Measurements from ENCODE around the gene SPPL2B. TPM values are rescaled to one million over a fixed set of nuclear protein-coding genes. Genes with fewer than 3 reads are reported as not detected.

SPPL2B gene
- polyA plus RNA-seq, 1 donor from 2014 or later: 68.7 TPM

GRCh38 chr19:2342656-2343288 lies 14.3 kb downstream of the SPPL2B start:
- Histone ChIP-seq H3K9ac (ENCODE audit: low read length) (no peak overlapping the region), H4K20me1 (ENCODE audit: insufficient read depth) (no peaks in the 10 kb centered on the region), H3K4me2 (ENCODE audit: low read length) (no peak overlapping the region), H3K79me2 (replicated peaks; ENCODE audit: insufficient read depth, low read length) (no peaks in the 10 kb centered on the region), H3K9me3 (ENCODE audit: low read length) (no peaks in the 10 kb centered on the region), H3K27me3 (ENCODE audit: insufficient read depth, low read depth, low read length) (no peaks in the 10 kb centered on the region), H3K4me3 (ENCODE audit: low read length) (no peak overlapping the region), H3K27ac (ENCODE audit: low read length) (no peak overlapping the region), H3K36me3 (ENCODE audit: insufficient read depth, low read length) (peaks cover 3% of the 10 kb centered on the region), H3F3A (ENCODE audit: insufficient read depth, low read length, poor library complexity, severe bottlenecking) (no peaks in the 10 kb centered on the region), H3K9me2 (ENCODE audit: insufficient read depth, low read length) (no peaks in the 10 kb centered on the region), H2AFZ (ENCODE audit: low read depth, low read length) (no peak overlapping the region)
- TF ChIP-seq CTCF (IDR thresholded peaks at IDR 0.05; ENCODE audit: poor library complexity, severe bottlenecking): no peak
- no peak for TF ChIP-seq EZH2 (IDR thresholded peaks at IDR 0.05; ENCODE audit: borderline replicate concordance, insufficient read depth, low read length, poor library complexity, severe bottlenecking)
- TF ChIP-seq TAF1 (IDR thresholded peaks at IDR 0.05; ENCODE audit: low read depth): no peak
- TF ChIP-seq EP300 (conservative IDR thresholded peaks at IDR 0.05; ENCODE audit: poor library complexity, severe bottlenecking): no peak
- no peak for TF ChIP-seq MXI1 (conservative IDR thresholded peaks at IDR 0.05; ENCODE audit: poor library complexity, severe bottlenecking)
- no peak for TF ChIP-seq SMC3 (conservative IDR thresholded peaks at IDR 0.05; ENCODE audit: poor library complexity)
- TF ChIP-seq POLR2AphosphoS5 (IDR thresholded peaks at IDR 0.05): no peak
- TF ChIP-seq REST (IDR thresholded peaks at IDR 0.05; ENCODE audit: borderline replicate concordance): no peak
- no peak for TF ChIP-seq RAD21 (conservative IDR thresholded peaks at IDR 0.05)

- H3K9ac ChIP-seq (ENCODE audit: low read length): no peak overlapping the region
- H3K79me2 ChIP-seq (replicated peaks; ENCODE audit: insufficient read depth, low read length): no peaks in the 10 kb centered on the region
- H3K27me3 ChIP-seq (ENCODE audit: insufficient read depth, low read depth, low read length): no peaks in the 10 kb centered on the region
- H3K9me3 ChIP-seq (ENCODE audit: low read length): no peaks in the 10 kb centered on the region
- no peaks in the 10 kb centered on the region for H3K9me2 ChIP-seq (ENCODE audit: insufficient read depth, low read length)
- TF ChIP-seq EP300 (conservative IDR thresholded peaks at IDR 0.05; ENCODE audit: poor library complexity, severe bottlenecking): no peak
- no peak for TF ChIP-seq POLR2AphosphoS5 (IDR thresholded peaks at IDR 0.05)
- no peak for TF ChIP-seq REST (IDR thresholded peaks at IDR 0.05; ENCODE audit: borderline replicate concordance)
- TF ChIP-seq EZH2 (IDR thresholded peaks at IDR 0.05; ENCODE audit: borderline replicate concordance, insufficient read depth, low read length, poor library complexity, severe bottlenecking): no peak
- no peak for TF ChIP-seq RAD21 (conservative IDR thresholded peaks at IDR 0.05)
- no peak for TF ChIP-seq TAF1 (IDR thresholded peaks at IDR 0.05; ENCODE audit: low read depth)
- no peak for TF ChIP-seq CTCF (IDR thresholded peaks at IDR 0.05; ENCODE audit: poor library complexity, severe bottlenecking)
- no peak for TF ChIP-seq MXI1 (conservative IDR thresholded peaks at IDR 0.05; ENCODE audit: poor library complexity, severe bottlenecking)
- TF ChIP-seq SMC3 (conservative IDR thresholded peaks at IDR 0.05; ENCODE audit: poor library complexity): no peak
- no peak overlapping the region for H3K4me3 ChIP-seq (ENCODE audit: low read length)
- H3F3A ChIP-seq (ENCODE audit: insufficient read depth, low read length, poor library complexity, severe bottlenecking): no peaks in the 10 kb centered on the region
- H3K4me2 ChIP-seq (ENCODE audit: low read length): no peak overlapping the region
- H3K27ac ChIP-seq (ENCODE audit: low read length): no peak overlapping the region
- peaks cover 3% of the 10 kb centered on the region for H3K36me3 ChIP-seq (ENCODE audit: insufficient read depth, low read length)
- no peak overlapping the region for H2AFZ ChIP-seq (ENCODE audit: low read depth, low read length)
- H4K20me1 ChIP-seq (ENCODE audit: insufficient read depth): no peaks in the 10 kb centered on the region
Observed at GRCh38 chr19:2343289-2343982, 15.0 kb downstream of the SPPL2B start.
